A673 (cell line): ENCODE results near the gene TTC16.

Experiments
- EZH2 ChIP-seq: fragments of 200-600 bp; sonication (generic); IDR thresholded peaks from 2 replicates; pipeline ENCODE4 v1.6.1; 2017; ENCODE audit warnings: borderline replicate concordance, low read depth, mild to moderate bottlenecking, mixed read lengths, antibody characterized with exemption, low read length; ENCODE audit not compliant: poor library complexity, severe bottlenecking
- TF ChIP-seq, protein P1 (sequence below): fragments of 300-800, 200-600 bp; sonication (generic); conservative IDR thresholded peaks from 2 replicates; pipeline ENCODE4 v1.5.1; 2017; ENCODE audit warnings: low read depth, mild to moderate bottlenecking, antibody characterized with exemption, low read length, moderate library complexity, mixed read lengths

DNA sequence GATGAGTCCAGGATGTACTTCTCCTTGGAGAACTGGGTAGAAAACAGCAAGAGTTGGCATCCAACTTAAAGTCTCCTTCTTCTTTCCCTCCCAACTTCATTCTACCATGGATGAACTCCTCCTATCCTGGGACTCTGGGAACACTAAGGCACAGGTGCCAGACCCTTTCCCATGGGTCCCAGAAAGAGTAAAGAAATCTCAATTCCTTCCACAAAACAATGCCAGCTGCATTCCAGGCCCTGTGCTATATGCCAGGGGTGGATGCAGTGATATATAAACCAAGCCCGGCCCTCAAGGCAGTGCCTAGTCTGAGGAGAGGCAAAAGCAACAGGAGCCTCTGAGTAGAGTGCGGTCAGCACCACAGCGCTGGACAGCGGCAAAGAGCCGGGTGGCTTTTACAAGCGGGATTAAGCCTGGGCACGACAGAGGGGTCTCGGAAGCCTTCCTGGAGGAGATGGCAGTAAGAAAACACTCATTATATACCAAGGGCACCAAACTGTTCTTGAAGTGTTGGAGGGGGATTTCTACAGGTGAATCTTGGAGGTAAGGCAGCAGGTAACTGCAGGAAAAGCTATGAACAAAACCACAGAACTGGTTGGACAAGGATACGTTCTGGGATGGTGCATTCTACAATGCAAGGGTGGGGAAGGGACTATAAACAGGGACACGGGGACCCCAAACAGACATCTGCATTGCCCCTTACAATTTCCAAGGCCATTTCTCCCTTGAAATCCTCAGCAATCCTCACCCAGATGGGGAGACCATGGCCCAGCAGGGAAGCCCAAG lies 35.6 kb downstream of the TTC16 start:
- TF ChIP-seq, protein P1, sequence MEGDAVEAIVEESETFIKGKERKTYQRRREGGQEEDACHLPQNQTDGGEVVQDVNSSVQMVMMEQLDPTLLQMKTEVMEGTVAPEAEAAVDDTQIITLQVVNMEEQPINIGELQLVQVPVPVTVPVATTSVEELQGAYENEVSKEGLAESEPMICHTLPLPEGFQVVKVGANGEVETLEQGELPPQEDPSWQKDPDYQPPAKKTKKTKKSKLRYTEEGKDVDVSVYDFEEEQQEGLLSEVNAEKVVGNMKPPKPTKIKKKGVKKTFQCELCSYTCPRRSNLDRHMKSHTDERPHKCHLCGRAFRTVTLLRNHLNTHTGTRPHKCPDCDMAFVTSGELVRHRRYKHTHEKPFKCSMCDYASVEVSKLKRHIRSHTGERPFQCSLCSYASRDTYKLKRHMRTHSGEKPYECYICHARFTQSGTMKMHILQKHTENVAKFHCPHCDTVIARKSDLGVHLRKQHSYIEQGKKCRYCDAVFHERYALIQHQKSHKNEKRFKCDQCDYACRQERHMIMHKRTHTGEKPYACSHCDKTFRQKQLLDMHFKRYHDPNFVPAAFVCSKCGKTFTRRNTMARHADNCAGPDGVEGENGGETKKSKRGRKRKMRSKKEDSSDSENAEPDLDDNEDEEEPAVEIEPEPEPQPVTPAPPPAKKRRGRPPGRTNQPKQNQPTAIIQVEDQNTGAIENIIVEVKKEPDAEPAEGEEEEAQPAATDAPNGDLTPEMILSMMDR, result no peak
- TF ChIP-seq EZH2, result no peak
